A549 (cell line): ENCODE data around the gene MAP3K7. TPM values are rescaled to one million over a fixed set of nuclear protein-coding genes. Genes with fewer than 3 reads are reported as not detected.
A peak's percentile ranks its signal among the peaks of the same experiment; 100 is the strongest.

Experiments used
- ATAC-seq, 2 experiments: fragments of 200-7000 bp in 1 of 2; fragments of >200 bp in 1 of 2; cut with Nextera tagmentation in 1 of 2; cut with Tn5 transposase in 1 of 2; 3 replicates each; pipeline versions ENCODE4 v1.8.0 to v1.9.1; 2018 to 2020; ENCODE audit warnings: mild to moderate bottlenecking in 1 of 2, moderate library complexity in 1 of 2
- CTCF ChIA-PET: fragments of 300-600 bp; sonication (Branson Sonifier 250); formaldehyde crosslinking; extraction: SDS; loops from one replicate; lab custom pipeline; 2021; ENCODE audit warnings: antibody characterized with exemption, inconsistent platforms; lab: Yijun Ruan, JAX
- POLR2A ChIA-PET: fragments of 350-600 bp; formaldehyde crosslinking; extraction: SDS; loops from one replicate; lab custom pipeline; 2021; ENCODE audit warnings: antibody characterized with exemption, inconsistent platforms; lab: Yijun Ruan, JAX
- DNase-seq, 2 experiments: peaks; one replicate each; pipeline versions ENCODE4 v3.0.0 to v3.0.0-alpha.2; 2011 to 2016; ENCODE audit warnings: low read depth in 1 of 2, low spot score in 1 of 2
- FAIRE-seq: peaks from 2 replicates; lab custom pipeline; 2011; peaks lifted over from hg19 to GRCh38; lab: Jason Lieb, UNC
- H3K27ac ChIP-seq, 2 experiments: fragments of >200 bp; sonication (Bioruptor Twin); formaldehyde crosslinking; 3 replicates each; pipeline ENCODE4 v1.5.1; 2016 to 2017
- H3K4me1 ChIP-seq: fragments of >200 bp; sonication (Bioruptor Twin); formaldehyde crosslinking; 3 replicates; pipeline ENCODE4 v1.6.1; 2016
- H3K4me2 ChIP-seq: fragments of >200 bp; sonication (Bioruptor Twin); formaldehyde crosslinking; 3 replicates; pipeline ENCODE4 v1.6.1; 2016
- H3K4me3 ChIP-seq: fragments of >200 bp; sonication (Bioruptor Twin); formaldehyde crosslinking; 3 replicates; pipeline ENCODE4 v1.5.1; 2016
- H3K9me3 ChIP-seq: fragments of >200 bp; sonication (Bioruptor Twin); formaldehyde crosslinking; 3 replicates; pipeline ENCODE4 v1.6.1; 2016
- BHLHE40 ChIP-seq: IDR thresholded peaks from 2 replicates; pipeline ENCODE4 v1.6.1; 2012; ENCODE audit warnings: low read depth, low read length, inconsistent platforms
- CEBPB ChIP-seq, 2 experiments: fragments of >200 bp in 1 of 2; sonication (Bioruptor Twin) in 1 of 2; formaldehyde crosslinking in 1 of 2; IDR thresholded peaks; 2 replicates each; pipeline ENCODE4 v1.6.1; 2012 to 2016
- ESRRA ChIP-seq: fragments of 150-350 bp; IDR thresholded peaks from 2 replicates; pipeline ENCODE4 v1.6.1; 2014; ENCODE audit warnings: mild to moderate bottlenecking, low read length, borderline replicate concordance
- FOSL2 ChIP-seq, 2 experiments: fragments of 450-650 bp in 1 of 2; fragments of >200 bp in 1 of 2; sonication (Bioruptor Twin) in 1 of 2; formaldehyde crosslinking; IDR thresholded peaks; 2 replicates each; pipeline versions ENCODE4 v1.5.0 to v1.6.1; 2016 to 2020; ENCODE audit warnings: mild to moderate bottlenecking in 1 of 2, moderate library complexity in 1 of 2
- HOXB13 ChIP-seq: fragments of 250-450 bp; sonication (Bioruptor Pico); IDR thresholded peaks from 2 replicates; pipeline ENCODE4 v1.5.0; 2020; ENCODE audit warnings: low read depth, mild to moderate bottlenecking, moderate library complexity
- JUNB ChIP-seq: fragments of >200 bp; sonication (Bioruptor Twin); formaldehyde crosslinking; IDR thresholded peaks from 2 replicates; pipeline ENCODE4 v1.6.1; 2016
- KDM1A ChIP-seq: fragments of 200-600 bp; sonication (generic); IDR thresholded peaks from 2 replicates; pipeline ENCODE4 v1.6.1; 2016; ENCODE audit warnings: low read depth, mild to moderate bottlenecking
- RAD21 ChIP-seq, 2 experiments: fragments of >200 bp in 1 of 2; sonication (Bioruptor Twin) in 1 of 2; formaldehyde crosslinking in 1 of 2; IDR thresholded peaks in 1 of 2; conservative IDR thresholded peaks in 1 of 2; 2 replicates in 1 of 2; 3 replicates in 1 of 2; pipeline ENCODE4 v1.6.1; 2012 to 2018; ENCODE audit warnings: inconsistent platforms in 1 of 2
- RARB ChIP-seq: fragments of 250-450 bp; sonication (Bioruptor Pico); IDR thresholded peaks from 2 replicates; pipeline ENCODE4 v1.8.0; 2021; ENCODE audit warnings: mild to moderate bottlenecking, moderate library complexity
- SMC3 ChIP-seq: fragments of >200 bp; sonication (Bioruptor Twin); formaldehyde crosslinking; IDR thresholded peaks from 3 replicates; pipeline ENCODE4 v1.6.1; 2018; ENCODE audit warnings: inconsistent platforms
- WGBS: methylation state at CpG from one replicate; pipeline ENCODE4 v1.1.6; 2017; ENCODE audit errors: missing lambda C conversion rate; 5-methylcytosine and 5-hydroxymethylcytosine counted together
- polyA plus RNA-seq, 4 experiments: library from polyadenylated mRNA; depleted of rRNA in 3 of 4; stranded (reverse); fragments of >200 nt; fragmentation: RNase III in 1 of 4; extraction: RNeasy Plus Mini Kit Qiagen cat#74134 plus additional on column Dnase treatment in 1 of 4; gene quantifications; 2 replicates in 3 of 4; 3 replicates in 1 of 4; pipeline ENCODE4 v1.2.3, GENCODE V29; 2011 to 2017
- TF ChIP-seq, protein P1 (sequence below): fragments of >200 bp; sonication (Bioruptor Twin); formaldehyde crosslinking; IDR thresholded peaks from 2 replicates; pipeline ENCODE4 v1.6.1; 2016
- TF ChIP-seq, protein P2 (sequence below): IDR thresholded peaks from 2 replicates; pipeline ENCODE4 v1.6.1; 2012
- TF ChIP-seq, protein P3 (sequence below): fragments of >200 bp; sonication (Bioruptor Twin); formaldehyde crosslinking; IDR thresholded peaks from 3 replicates; pipeline ENCODE4 v1.5.1; 2016
- TF ChIP-seq, protein P4 (sequence below): IDR thresholded peaks from 2 replicates; pipeline ENCODE4 v1.6.1; 2012
- TF ChIP-seq, protein P5 (sequence below): fragments of 250-450 bp; sonication (Bioruptor Pico); IDR thresholded peaks from 2 replicates; pipeline ENCODE4 v1.5.0; 2021; ENCODE audit warnings: mild to moderate bottlenecking, moderate library complexity, borderline replicate concordance

MAP3K7 gene
- polyA plus RNA-seq, 2 of the 4 experiments (the other 2 are of a cell fraction), result 13.7 to 32.0 TPM

DNA sequence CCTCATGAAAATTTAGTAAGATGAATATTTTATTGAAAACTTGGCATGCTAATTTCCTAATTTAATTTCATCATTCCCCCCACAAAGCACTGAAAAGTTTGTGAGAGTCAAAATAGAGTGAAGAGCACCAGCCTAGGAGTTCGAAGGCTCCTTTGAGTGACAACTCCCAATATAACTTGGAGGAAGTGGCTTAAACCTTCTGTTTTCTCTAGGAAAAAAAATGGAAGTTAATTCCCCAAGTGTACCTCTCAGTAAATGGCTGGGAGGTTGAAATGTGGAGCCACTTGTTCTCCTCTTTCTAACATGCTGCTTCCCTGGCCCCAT, 107.3 kb downstream of the MAP3K7 start:
- WGBS, result 86% methylated on average over 1 of the region's 1 CpG
- Histone ChIP-seq H3K4me2 (no peak overlapping the region), H3K4me3 (no peak overlapping the region), H3K9me3 (no peaks in the 10 kb centered on the region), H3K4me1 (peaks cover 7% of the 10 kb centered on the region; the same call in 2 of the 3 replicates), H3K27ac (no peak overlapping the region)
- POLR2A ChIA-PET, result interaction anchor here (1.5 kb wide), 1 partner anchor 539 kb away, joined by 8 read pairs; no protein-coding TSS in a partner anchor
- no peak for ATAC-seq
- CTCF ChIA-PET, result interaction anchor here (1.0 to 3.6 kb wide), 28 partner anchors 8 to 611 kb away, joined by 3 to 62 read pairs (median 4); no protein-coding TSS in a partner anchor
- FAIRE-seq, result no peak
- DNase-seq, result no peak
- 0 out of 4 replicates have a peak, but pooled peaks of 1 of the 2 experiments have one; percentile 1 for TF ChIP-seq CEBPB (IDR thresholded peaks at IDR 0.05)
- TF ChIP-seq, protein P1, sequence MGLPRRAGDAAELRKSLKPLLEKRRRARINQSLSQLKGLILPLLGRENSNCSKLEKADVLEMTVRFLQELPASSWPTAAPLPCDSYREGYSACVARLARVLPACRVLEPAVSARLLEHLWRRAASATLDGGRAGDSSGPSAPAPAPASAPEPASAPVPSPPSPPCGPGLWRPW, result no peak
- TF ChIP-seq, protein P2, sequence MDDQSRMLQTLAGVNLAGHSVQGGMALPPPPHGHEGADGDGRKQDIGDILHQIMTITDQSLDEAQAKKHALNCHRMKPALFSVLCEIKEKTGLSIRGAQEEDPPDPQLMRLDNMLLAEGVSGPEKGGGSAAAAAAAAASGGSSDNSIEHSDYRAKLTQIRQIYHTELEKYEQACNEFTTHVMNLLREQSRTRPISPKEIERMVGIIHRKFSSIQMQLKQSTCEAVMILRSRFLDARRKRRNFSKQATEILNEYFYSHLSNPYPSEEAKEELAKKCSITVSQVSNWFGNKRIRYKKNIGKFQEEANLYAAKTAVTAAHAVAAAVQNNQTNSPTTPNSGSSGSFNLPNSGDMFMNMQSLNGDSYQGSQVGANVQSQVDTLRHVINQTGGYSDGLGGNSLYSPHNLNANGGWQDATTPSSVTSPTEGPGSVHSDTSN, result no peak

DNA sequence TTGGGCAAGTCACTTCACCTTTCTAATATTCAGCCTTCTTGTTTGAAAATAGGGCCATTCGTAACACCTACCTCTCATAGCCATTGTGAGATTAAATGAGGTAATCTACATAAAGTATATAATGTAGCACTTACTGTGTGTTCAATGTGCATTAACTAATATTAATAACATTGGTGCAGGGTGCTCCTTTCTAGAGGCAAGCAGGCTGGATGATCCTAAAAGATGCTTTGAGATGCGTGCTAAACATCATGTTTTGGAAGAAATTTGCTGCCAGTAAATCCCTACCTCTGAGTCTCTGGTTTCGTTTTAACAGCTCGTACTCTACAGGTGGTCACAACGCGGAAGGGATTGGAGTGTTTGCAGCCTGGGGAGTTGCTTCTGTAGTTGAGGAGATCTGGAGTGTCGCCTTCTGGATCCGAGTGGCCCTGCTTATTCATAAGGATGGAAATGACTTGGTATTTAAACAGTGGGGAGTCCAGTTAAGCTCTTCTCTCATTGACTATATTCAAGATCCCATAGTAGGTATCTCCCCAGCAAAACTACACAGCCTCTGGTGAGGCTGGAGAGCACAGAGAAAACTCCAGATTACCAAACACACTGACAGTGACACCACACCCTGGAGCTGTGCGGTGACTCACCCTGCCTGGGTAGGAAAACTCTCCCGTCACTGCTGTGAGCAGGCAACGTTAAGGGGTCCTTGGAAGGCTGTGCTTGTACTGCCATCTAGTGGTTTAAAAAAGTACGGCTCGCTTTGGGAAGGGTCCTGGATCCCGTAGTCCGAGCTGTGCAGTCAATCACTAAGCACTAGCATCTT, 107.9 kb downstream of the MAP3K7 start:
- POLR2A ChIA-PET, result interaction anchor here (1.5 kb wide), 1 partner anchor 539 kb away, joined by 8 read pairs; no protein-coding TSS in a partner anchor
- Histone ChIP-seq H3K27ac (peak overlapping the region in 1 of 2 experiments; percentile 3; a peak in 1 of 6 replicates), H3K4me2 (peak overlapping the region; percentile 46), H3K4me3 (no peak overlapping the region), H3K4me1 (peaks cover 7% of the 10 kb centered on the region; the same call in 2 of the 3 replicates), H3K9me3 (no peaks in the 10 kb centered on the region)
- TF ChIP-seq FOSL2 (IDR thresholded peaks at IDR 0.05) (peak; percentile 70), FOSL2 (CRISPR knock-in tag; IDR thresholded peaks at IDR 0.05) (peak; percentile 94), ESRRA (no peak), RAD21 (conservative IDR thresholded peaks at IDR 0.05 in 1 of 2, IDR thresholded peaks at IDR 0.05 in 1 of 2) (peak; percentile 93 to 94), SMC3 (peak; percentile 87), CEBPB (IDR thresholded peaks at IDR 0.05) (peak in 1 of 2 experiments; percentile 14; a peak in 1 of 4 replicates), KDM1A (no peak)
- TF ChIP-seq, protein P3, sequence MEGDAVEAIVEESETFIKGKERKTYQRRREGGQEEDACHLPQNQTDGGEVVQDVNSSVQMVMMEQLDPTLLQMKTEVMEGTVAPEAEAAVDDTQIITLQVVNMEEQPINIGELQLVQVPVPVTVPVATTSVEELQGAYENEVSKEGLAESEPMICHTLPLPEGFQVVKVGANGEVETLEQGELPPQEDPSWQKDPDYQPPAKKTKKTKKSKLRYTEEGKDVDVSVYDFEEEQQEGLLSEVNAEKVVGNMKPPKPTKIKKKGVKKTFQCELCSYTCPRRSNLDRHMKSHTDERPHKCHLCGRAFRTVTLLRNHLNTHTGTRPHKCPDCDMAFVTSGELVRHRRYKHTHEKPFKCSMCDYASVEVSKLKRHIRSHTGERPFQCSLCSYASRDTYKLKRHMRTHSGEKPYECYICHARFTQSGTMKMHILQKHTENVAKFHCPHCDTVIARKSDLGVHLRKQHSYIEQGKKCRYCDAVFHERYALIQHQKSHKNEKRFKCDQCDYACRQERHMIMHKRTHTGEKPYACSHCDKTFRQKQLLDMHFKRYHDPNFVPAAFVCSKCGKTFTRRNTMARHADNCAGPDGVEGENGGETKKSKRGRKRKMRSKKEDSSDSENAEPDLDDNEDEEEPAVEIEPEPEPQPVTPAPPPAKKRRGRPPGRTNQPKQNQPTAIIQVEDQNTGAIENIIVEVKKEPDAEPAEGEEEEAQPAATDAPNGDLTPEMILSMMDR, result peak; percentile 79
- ATAC-seq (peak; percentile 99 to 100), FAIRE-seq (no peak), DNase-seq (peak; percentile 86 to 87)
- CTCF ChIA-PET, result interaction anchor here (0.6 to 3.6 kb wide), 31 partner anchors 9 to 610 kb away, joined by 3 to 62 read pairs (median 4); no protein-coding TSS in a partner anchor
- WGBS, result 35% methylated on average over 14 of the region's 15 CpGs

DNA sequence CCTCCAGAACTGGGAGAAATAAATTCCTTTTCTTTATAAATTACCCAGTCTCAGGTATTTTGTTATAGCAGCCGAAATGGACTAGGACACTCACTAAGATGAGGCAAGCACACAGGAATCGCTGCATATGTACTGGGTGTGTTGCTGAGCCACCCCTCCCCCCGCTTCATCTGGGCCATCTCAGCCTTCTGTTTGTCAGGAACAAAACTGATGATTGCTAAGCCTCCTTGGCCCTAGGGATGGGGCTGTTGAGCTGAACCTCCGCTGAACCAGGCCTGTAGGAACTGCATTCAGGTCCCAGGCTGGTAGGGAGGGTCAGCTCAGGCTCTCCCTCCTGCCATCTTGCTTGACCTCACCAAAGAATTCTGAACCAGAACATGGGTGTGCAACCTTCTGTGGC, 108.6 kb downstream of the MAP3K7 start:
- Histone ChIP-seq H3K9me3 (no peaks in the 10 kb centered on the region), H3K4me1 (peaks cover 7% of the 10 kb centered on the region; the same call in 2 of the 3 replicates), H3K4me3 (no peak overlapping the region), H3K4me2 (no peak overlapping the region), H3K27ac (no peak overlapping the region)
- 71% methylated on average over 4 of the region's 4 CpGs for WGBS
- no peak for DNase-seq
- ATAC-seq, result no peak
- TF ChIP-seq, protein P4, sequence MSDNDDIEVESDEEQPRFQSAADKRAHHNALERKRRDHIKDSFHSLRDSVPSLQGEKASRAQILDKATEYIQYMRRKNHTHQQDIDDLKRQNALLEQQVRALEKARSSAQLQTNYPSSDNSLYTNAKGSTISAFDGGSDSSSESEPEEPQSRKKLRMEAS, result no peak
- no peak for TF ChIP-seq BHLHE40
- FAIRE-seq, result no peak
- ChIA-PET POLR2A (no interaction called here), CTCF (interaction anchor here (1.3 to 2.9 kb wide), 7 partner anchors 20 to 541 kb away, joined by 3 to 17 read pairs (median 7); no protein-coding TSS in a partner anchor)

DNA sequence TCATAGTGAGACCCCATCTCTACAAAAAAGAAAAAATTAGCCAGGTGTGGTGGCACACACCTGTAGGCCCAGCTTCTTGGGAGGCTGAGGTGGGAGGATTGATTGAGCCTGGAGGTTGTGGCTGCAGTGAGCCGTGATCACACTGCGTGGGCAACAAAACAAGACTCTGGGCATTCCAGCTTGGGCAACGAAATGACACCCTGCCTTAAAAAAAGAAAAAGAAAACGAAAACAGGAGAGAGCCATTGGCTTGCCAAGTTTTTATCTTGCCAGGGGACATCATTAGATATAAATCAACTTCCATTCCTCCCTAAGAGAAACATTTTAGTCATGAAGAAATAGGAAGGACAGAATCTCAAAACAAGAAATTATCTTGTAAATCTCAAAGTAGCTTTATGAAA, 109.5 kb downstream of the MAP3K7 start:
- Histone ChIP-seq H3K27ac (no peak overlapping the region), H3K4me1 (peaks cover 7% of the 10 kb centered on the region; the same call in 2 of the 3 replicates), H3K9me3 (no peaks in the 10 kb centered on the region), H3K4me2 (no peak overlapping the region), H3K4me3 (no peak overlapping the region)
- CTCF ChIA-PET, result interaction anchor here (0.7 to 2.9 kb wide), 5 partner anchors 467 to 536 kb away, joined by 3 to 17 read pairs (median 4); no protein-coding TSS in a partner anchor
- TF ChIP-seq, protein P4, result no peak
- TF ChIP-seq JUNB (no peak), HOXB13 (no peak), RARB (CRISPR knock-in tag) (no peak), KDM1A (no peak)
- TF ChIP-seq, protein P5, sequence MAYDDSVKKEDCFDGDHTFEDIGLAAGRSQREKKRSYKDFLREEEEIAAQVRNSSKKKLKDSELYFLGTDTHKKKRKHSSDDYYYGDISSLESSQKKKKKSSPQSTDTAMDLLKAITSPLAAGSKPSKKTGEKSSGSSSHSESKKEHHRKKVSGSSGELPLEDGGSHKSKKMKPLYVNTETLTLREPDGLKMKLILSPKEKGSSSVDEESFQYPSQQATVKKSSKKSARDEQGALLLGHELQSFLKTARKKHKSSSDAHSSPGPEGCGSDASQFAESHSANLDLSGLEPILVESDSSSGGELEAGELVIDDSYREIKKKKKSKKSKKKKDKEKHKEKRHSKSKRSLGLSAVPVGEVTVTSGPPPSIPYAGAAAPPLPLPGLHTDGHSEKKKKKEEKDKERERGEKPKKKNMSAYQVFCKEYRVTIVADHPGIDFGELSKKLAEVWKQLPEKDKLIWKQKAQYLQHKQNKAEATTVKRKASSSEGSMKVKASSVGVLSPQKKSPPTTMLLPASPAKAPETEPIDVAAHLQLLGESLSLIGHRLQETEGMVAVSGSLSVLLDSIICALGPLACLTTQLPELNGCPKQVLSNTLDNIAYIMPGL (CRISPR knock-in tag), result no peak
- TF ChIP-seq, protein P2, result no peak
- POLR2A ChIA-PET, result no interaction called here
- FAIRE-seq (no peak), ATAC-seq (no peak), DNase-seq (no peak)
- WGBS, result 75% methylated on average over 4 of the region's 4 CpGs
